Activated CD8-positive, alpha-beta memory T cell treated with anti-CD3 and anti-CD28 coated beads, Interleukin-2, amount 50 U/mL, for 1 hour (primary cell): ENCODE results near the gene SLC43A1.

Experiments
- DNase-seq: peaks from one replicate; pipeline ENCODE4 v3.0.0-alpha.2; 2020; ENCODE audit errors: extremely low read depth

The SLC43A1 gene

GRCh38 chr11:57497303-57498247 is 17.9 kb downstream of the SLC43A1 start:
- no peak for DNase-seq

- no peak for DNase-seq
Observed at GRCh38 chr11:57496109-57496820, 19.2 kb downstream of the SLC43A1 start.

- DNase-seq = no peak
Observed at GRCh38 chr11:57493507-57494503, 21.7 kb downstream of the SLC43A1 start.

GRCh38 chr11:57491371-57492061 is 24.0 kb downstream of the SLC43A1 start:
- no peak for DNase-seq

- DNase-seq = no peak
Observed at GRCh38 chr11:57490456-57491248, 24.9 kb downstream of the SLC43A1 start.

- DNase-seq = no peak
Observed at GRCh38 chr11:57487920-57488659, 27.4 kb downstream of the SLC43A1 start.

- no peak for DNase-seq
Observed at GRCh38 chr11:57487021-57487778, 28.3 kb downstream of the SLC43A1 start.

- DNase-seq = no peak
Observed at GRCh38 chr11:57485217-57485990, 30.1 kb downstream of the SLC43A1 start.

GRCh38 chr11:57484141-57484710 is 31.3 kb downstream of the SLC43A1 start:
- no peak for DNase-seq

GRCh38 chr11:57483562-57483918 is 32.0 kb downstream of the SLC43A1 start:
- no peak for DNase-seq

GRCh38 chr11:57482782-57483561 is 32.5 kb downstream of the SLC43A1 start:
- no peak for DNase-seq

- no peak for DNase-seq
Observed at GRCh38 chr11:57481915-57482781, 33.4 kb downstream of the SLC43A1 start.

- DNase-seq = no peak
Observed at GRCh38 chr11:57481315-57481714, 34.2 kb downstream of the SLC43A1 start.

GRCh38 chr11:57480409-57481137 is 34.9 kb downstream of the SLC43A1 start:
- DNase-seq = no peak

- no peak for DNase-seq
Observed at GRCh38 chr11:57479911-57480310, 35.6 kb downstream of the SLC43A1 start.
